Stimulated activated CD8-positive, alpha-beta memory T cell treated with anti-CD3 and anti-CD28 coated beads, Interleukin-4, amount 100 ng/mL, for 4 hours (primary cell): Measurements from ENCODE around the gene SYNPO2.
"Not testable (repeated sequence)": the region's sequence is repeated elsewhere in the genome, so short reads cannot be mapped to it uniquely, and the experiment has no call there.

ENCODE experiments used
- DNase-seq, 2 donors: peaks; one replicate each; pipeline ENCODE4 v3.0.0-alpha.2; 2020; ENCODE audit warnings: low read depth in 2 of 2, low spot score in 1 of 2

The SYNPO2 gene

GRCh38 chr4:118969359-118969758 lies 80.7 kb downstream of the SYNPO2 start:
- no peak for DNase-seq

- no peak for DNase-seq
These were observed 83.5 kb downstream of the SYNPO2 start for GRCh38 chr4:118972167-118972566.

- no peak for DNase-seq
These were observed 84.6 kb downstream of the SYNPO2 start for GRCh38 chr4:118973295-118973694.

- no peak for DNase-seq
These were observed 86.1 kb downstream of the SYNPO2 start for GRCh38 chr4:118974758-118975157.

GRCh38 chr4:118975449-118976192 lies 87.0 kb downstream of the SYNPO2 start:
- DNase-seq = no peak

GRCh38 chr4:118976193-118976560 lies 87.5 kb downstream of the SYNPO2 start:
- not testable (repeated sequence) for DNase-seq

- DNase-seq = not testable (repeated sequence)
These were observed 88.4 kb downstream of the SYNPO2 start for GRCh38 chr4:118977100-118977499.

GRCh38 chr4:118979712-118980111 lies 91.1 kb downstream of the SYNPO2 start:
- DNase-seq = no peak

GRCh38 chr4:118981171-118981838 lies 92.7 kb downstream of the SYNPO2 start:
- no peak for DNase-seq

GRCh38 chr4:118981839-118982381 lies 93.3 kb downstream of the SYNPO2 start:
- peak in 1 of 2 donors; percentile 3 for DNase-seq

GRCh38 chr4:118983293-118983692 lies 94.6 kb downstream of the SYNPO2 start:
- no peak for DNase-seq

- no peak for DNase-seq
These were observed 95.2 kb downstream of the SYNPO2 start for GRCh38 chr4:118983831-118984230.

- no peak for DNase-seq
These were observed 96.7 kb downstream of the SYNPO2 start for GRCh38 chr4:118985170-118986000.

GRCh38 chr4:118987959-118988634 lies 99.4 kb downstream of the SYNPO2 start:
- no peak for DNase-seq

- no peak for DNase-seq
These were observed 100.0 kb downstream of the SYNPO2 start for GRCh38 chr4:118988635-118988972.

- DNase-seq = no peak
These were observed 100.7 kb downstream of the SYNPO2 start for GRCh38 chr4:118989098-118990080.

GRCh38 chr4:118991686-118992085 lies 103.0 kb downstream of the SYNPO2 start:
- DNase-seq = no peak

GRCh38 chr4:118992149-118992548 lies 103.5 kb downstream of the SYNPO2 start:
- no peak for DNase-seq

- DNase-seq = no peak
These were observed 104.7 kb downstream of the SYNPO2 start for GRCh38 chr4:118993333-118993732.

GRCh38 chr4:118994030-118994429 lies 105.4 kb downstream of the SYNPO2 start:
- DNase-seq = no peak
